Muscle layer of duodenum (tissue), 2 donors: ENCODE results near the gene NAT10.

Source experiments
- H3K27ac ChIP-seq: one replicate; pipeline ENCODE4 v1.7.0; 2013; ENCODE audit warnings: mild to moderate bottlenecking, low read length
- H3K27me3 ChIP-seq: one replicate; pipeline ENCODE4 v1.7.0; 2013; ENCODE audit warnings: low read depth, mild to moderate bottlenecking, control low read depth, low read length
- H3K36me3 ChIP-seq, 2 donors: one replicate each; pipeline ENCODE4 v1.7.0; 2013; ENCODE audit warnings: low read length in 2 of 2, control low read depth in 1 of 2, mild to moderate bottlenecking in 1 of 2; ENCODE audit not compliant: insufficient read depth in 2 of 2, control insufficient read depth in 1 of 2
- H3K4me1 ChIP-seq, 2 donors: one replicate each; pipeline ENCODE4 v1.7.0; 2013; ENCODE audit warnings: low read length in 2 of 2, mild to moderate bottlenecking in 2 of 2, control low read depth in 1 of 2, moderate library complexity in 1 of 2; ENCODE audit not compliant: insufficient read depth in 2 of 2, control insufficient read depth in 1 of 2
- H3K4me3 ChIP-seq, 2 donors: one replicate each; pipeline ENCODE4 v1.7.0; 2013; ENCODE audit warnings: low read length in 2 of 2, low read depth in 1 of 2, mild to moderate bottlenecking in 1 of 2
- H3K9me3 ChIP-seq, 2 donors: one replicate each; pipeline ENCODE4 v1.7.0; 2013; ENCODE audit warnings: low read length in 2 of 2, control low read depth in 1 of 2, mild to moderate bottlenecking in 1 of 2; ENCODE audit not compliant: control insufficient read depth in 1 of 2
- donor health status: healthy.

The NAT10 gene

DNA sequence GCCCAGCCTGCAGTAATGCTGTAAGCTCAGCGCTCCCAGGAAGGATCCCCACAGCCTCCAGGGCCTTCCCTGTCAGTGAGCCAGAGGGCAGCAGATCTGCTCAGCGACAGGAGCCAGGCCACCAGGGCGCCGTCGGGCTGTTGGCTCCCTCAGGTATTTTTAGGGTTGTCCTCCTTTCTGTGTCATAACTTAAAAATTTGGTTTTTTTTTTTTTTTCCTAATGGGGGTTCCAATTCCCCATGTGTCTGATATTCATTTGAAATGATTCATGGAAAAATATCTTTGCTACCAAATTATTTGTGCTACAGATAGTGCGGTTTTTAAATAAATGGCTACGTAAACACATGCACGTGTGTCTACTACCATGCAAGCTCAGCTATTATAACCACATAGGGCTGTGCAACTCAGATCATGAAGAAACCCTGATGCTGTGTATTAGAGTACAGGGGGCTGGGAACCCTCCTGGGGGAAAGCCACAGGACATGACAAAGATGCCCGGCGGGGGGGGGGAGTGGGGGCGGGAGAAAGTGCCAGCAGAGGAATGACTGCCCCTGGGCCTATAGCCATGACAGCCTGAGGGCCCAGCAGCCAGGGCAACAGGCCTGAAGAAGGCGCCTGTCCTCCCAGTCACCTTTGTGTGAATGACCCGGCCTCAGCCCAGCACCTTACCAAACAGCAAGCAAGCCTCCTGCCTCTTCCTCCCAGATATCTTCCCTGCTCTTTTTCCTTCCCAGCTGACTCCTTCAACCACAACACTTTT, 89.3 kb downstream of the NAT10 start:
- no peak overlapping the region for H3K4me3 ChIP-seq
- H3K27me3 ChIP-seq = no peaks in the 10 kb centered on the region
- peaks cover 0 to 17% of the 10 kb centered on the region in 2 donors for H3K4me1 ChIP-seq

More for the DNA sequence above, 89.3 kb downstream of the NAT10 start:
- Histone ChIP-seq H3K27ac (no peak overlapping the region), H3K9me3 (no peaks in the 10 kb centered on the region), H3K36me3 (no peaks in the 10 kb centered on the region)
